Activated T-cell treated with anti-CD3 and anti-CD28 coated beads, Interleukin-2, amount 50 U/mL, for 72 hours (primary cell): ENCODE data around the gene SLC25A43. TPM values are rescaled to one million over a fixed set of nuclear protein-coding genes. Genes with fewer than 3 reads are reported as not detected.
"Not testable (repeated sequence)": the region's sequence is repeated elsewhere in the genome, so short reads cannot be mapped to it uniquely, and the experiment has no call there.

Experiments used
- ATAC-seq, 2 donors: fragments of 150-1000 bp; cut with Tn5 transposase; replicated peaks in 1 of 2; 2 replicates each; pipeline ENCODE4 v1.10.0; 2021; ENCODE audit warnings: moderate library complexity in 2 of 2, mild to moderate bottlenecking in 1 of 2
- DNase-seq, 2 donors: peaks; one replicate each; pipeline ENCODE4 v3.0.0; 2021 to 2022; ENCODE audit warnings: mixed read lengths in 1 of 2
- H3K27ac Mint-ChIP-seq: one replicate; pipeline ENCODE4 v1.8.0; 2022; ENCODE audit warnings: mild to moderate bottlenecking, moderate library complexity, mixed read lengths
- H3K27me3 Mint-ChIP-seq: one replicate; pipeline ENCODE4 v1.8.0; 2022; ENCODE audit warnings: low read depth, mixed read lengths
- H3K36me3 Mint-ChIP-seq, 2 donors: one replicate each; pipeline ENCODE4 v1.8.0; 2022; ENCODE audit warnings: mixed read lengths in 2 of 2, mild to moderate bottlenecking in 1 of 2; ENCODE audit not compliant: insufficient read depth in 2 of 2
- H3K4me1 Mint-ChIP-seq: one replicate; pipeline ENCODE4 v1.8.0; 2022; ENCODE audit warnings: low read depth, mixed read lengths
- H3K4me3 Mint-ChIP-seq, 2 donors: one replicate each; pipeline ENCODE4 v1.8.0; 2022; ENCODE audit warnings: mild to moderate bottlenecking in 2 of 2, mixed read lengths in 2 of 2, moderate library complexity in 2 of 2
- H3K9me3 Mint-ChIP-seq, 2 donors: one replicate each; pipeline ENCODE4 v1.8.0; 2022; ENCODE audit warnings: mixed read lengths in 2 of 2
- total RNA-seq, 2 donors: library from RNA; stranded (reverse); gene quantifications; one replicate each; pipeline ENCODE4 v1.2.3, GENCODE V29; 2022

Gene SLC25A43
- total RNA-seq, 2 donors from 2014 or later, result 8.9 to 9.8 TPM

GRCh38 chrX:119417842-119418241 is 18.7 kb downstream of the SLC25A43 start:
- H3K9me3 Mint-ChIP-seq, result no peaks in the 10 kb centered on the region
- H3K4me1 Mint-ChIP-seq, result no peaks in the 10 kb centered on the region
- no peak overlapping the region for H3K4me3 Mint-ChIP-seq

GRCh38 chrX:119419146-119419545 is 20.0 kb downstream of the SLC25A43 start:
- Mint-ChIP-seq H3K4me3 (no peak overlapping the region), H3K36me3 (no peaks in the 10 kb centered on the region), H3K27me3 (peaks cover 5% of the 10 kb centered on the region), H3K27ac (no peak overlapping the region), H3K4me1 (no peaks in the 10 kb centered on the region), H3K9me3 (no peaks in the 10 kb centered on the region)
- DNase-seq, result no peak
- no peak for ATAC-seq

More at GRCh38 chrX:119417842-119418241, 18.7 kb downstream of the SLC25A43 start:
- H3K27ac Mint-ChIP-seq, result no peak overlapping the region
- H3K27me3 Mint-ChIP-seq, result peaks cover 5% of the 10 kb centered on the region
- DNase-seq, result no peak
- no peak for ATAC-seq
- H3K36me3 Mint-ChIP-seq, result no peaks in the 10 kb centered on the region

- Mint-ChIP-seq H3K4me3 (no peak overlapping the region), H3K27ac (no peak overlapping the region)
Measured at GRCh38 chrX:119419898-119420297, 20.8 kb downstream of the SLC25A43 start.

GRCh38 chrX:119421016-119421705 is 22.0 kb downstream of the SLC25A43 start:
- ATAC-seq (no peak), DNase-seq (no peak)
- H3K27ac Mint-ChIP-seq, result no peak overlapping the region
- no peaks in the 10 kb centered on the region for H3K4me1 Mint-ChIP-seq
- peaks cover 5% of the 10 kb centered on the region for H3K27me3 Mint-ChIP-seq
- H3K9me3 Mint-ChIP-seq, result no peaks in the 10 kb centered on the region
- no peaks in the 10 kb centered on the region for H3K36me3 Mint-ChIP-seq
- no peak overlapping the region for H3K4me3 Mint-ChIP-seq

More at GRCh38 chrX:119419898-119420297, 20.8 kb downstream of the SLC25A43 start:
- peaks cover 5% of the 10 kb centered on the region for H3K27me3 Mint-ChIP-seq
- DNase-seq (no peak), ATAC-seq (no peak)
- H3K4me1 Mint-ChIP-seq, result no peaks in the 10 kb centered on the region
- H3K36me3 Mint-ChIP-seq, result no peaks in the 10 kb centered on the region
- no peaks in the 10 kb centered on the region for H3K9me3 Mint-ChIP-seq

GRCh38 chrX:119423631-119424030 is 24.5 kb downstream of the SLC25A43 start:
- H3K36me3 Mint-ChIP-seq, result no peaks in the 10 kb centered on the region
- no peaks in the 10 kb centered on the region for H3K9me3 Mint-ChIP-seq
- no peak for DNase-seq
- H3K4me3 Mint-ChIP-seq, result no peak overlapping the region
- no peak for ATAC-seq
- peaks cover 1% of the 10 kb centered on the region for H3K27me3 Mint-ChIP-seq
- peaks cover 8% of the 10 kb centered on the region for H3K4me1 Mint-ChIP-seq
- no peak overlapping the region for H3K27ac Mint-ChIP-seq

- Mint-ChIP-seq H3K36me3 (no peaks in the 10 kb centered on the region), H3K9me3 (no peaks in the 10 kb centered on the region), H3K27me3 (peaks cover 5% of the 10 kb centered on the region), H3K4me1 (peaks cover 8% of the 10 kb centered on the region), H3K4me3 (no peak overlapping the region), H3K27ac (no peak overlapping the region)
- no peak for ATAC-seq
- DNase-seq, result no peak
Measured at GRCh38 chrX:119424999-119425398, 25.9 kb downstream of the SLC25A43 start.

GRCh38 chrX:119427024-119427794 is 28.1 kb downstream of the SLC25A43 start:
- Mint-ChIP-seq H3K36me3 (no peaks in the 10 kb centered on the region), H3K9me3 (no peaks in the 10 kb centered on the region), H3K27me3 (peaks cover 5% of the 10 kb centered on the region), H3K4me1 (peaks cover 8% of the 10 kb centered on the region), H3K4me3 (no peak overlapping the region), H3K27ac (no peak overlapping the region)
- ATAC-seq, result no peak
- DNase-seq, result no peak

- no peak for DNase-seq
- Mint-ChIP-seq H3K4me3 (no peak overlapping the region), H3K9me3 (no peaks in the 10 kb centered on the region), H3K27ac (peak overlapping the region; percentile 80), H3K4me1 (peaks cover 8% of the 10 kb centered on the region), H3K36me3 (no peaks in the 10 kb centered on the region), H3K27me3 (peaks cover 5% of the 10 kb centered on the region)
- no peak for ATAC-seq
Measured at GRCh38 chrX:119427795-119428185, 28.7 kb downstream of the SLC25A43 start.

- no peaks in the 10 kb centered on the region for H3K36me3 Mint-ChIP-seq
Measured at GRCh38 chrX:119429471-119429870, 30.3 kb downstream of the SLC25A43 start.

GRCh38 chrX:119441295-119441694 is 42.2 kb downstream of the SLC25A43 start:
- H3K27ac Mint-ChIP-seq, H3K9me3 Mint-ChIP-seq: not testable (repeated sequence)

More at GRCh38 chrX:119429471-119429870, 30.3 kb downstream of the SLC25A43 start:
- Mint-ChIP-seq H3K9me3 (no peaks in the 10 kb centered on the region), H3K27me3 (peaks cover 5% of the 10 kb centered on the region), H3K4me3 (no peak overlapping the region), H3K4me1 (peaks cover 8% of the 10 kb centered on the region), H3K27ac (no peak overlapping the region)
- DNase-seq (no peak), ATAC-seq (no peak)

GRCh38 chrX:119442286-119442685 is 43.1 kb downstream of the SLC25A43 start:
- H3K9me3 Mint-ChIP-seq, result no peaks in the 10 kb centered on the region
- no peaks in the 10 kb centered on the region for H3K36me3 Mint-ChIP-seq
- peaks cover 7% of the 10 kb centered on the region for H3K27me3 Mint-ChIP-seq
- ATAC-seq (no peak), DNase-seq (no peak)
- H3K4me3 Mint-ChIP-seq, result no peak overlapping the region
- no peak overlapping the region for H3K27ac Mint-ChIP-seq
- H3K4me1 Mint-ChIP-seq, result no peaks in the 10 kb centered on the region

More at GRCh38 chrX:119441295-119441694, 42.2 kb downstream of the SLC25A43 start:
- not testable (repeated sequence) for H3K4me3 Mint-ChIP-seq, DNase-seq, H3K36me3 Mint-ChIP-seq, H3K4me1 Mint-ChIP-seq, ATAC-seq, H3K27me3 Mint-ChIP-seq

- H3K36me3 Mint-ChIP-seq, result peaks cover 0 to 1% of the 10 kb centered on the region in 2 donors
- no peak overlapping the region for H3K4me3 Mint-ChIP-seq
- DNase-seq, result no peak
- peaks cover 18% of the 10 kb centered on the region for H3K27me3 Mint-ChIP-seq
- H3K4me1 Mint-ChIP-seq, result no peaks in the 10 kb centered on the region
- no peak overlapping the region for H3K27ac Mint-ChIP-seq
- ATAC-seq, result no peak
- H3K9me3 Mint-ChIP-seq, result no peaks in the 10 kb centered on the region
Measured at GRCh38 chrX:119453202-119453601, 54.1 kb downstream of the SLC25A43 start.

- no peak for ATAC-seq
- no peak for DNase-seq
- Mint-ChIP-seq H3K27me3 (peaks cover 14% of the 10 kb centered on the region), H3K36me3 (peaks cover 0 to 1% of the 10 kb centered on the region in 2 donors), H3K4me1 (no peaks in the 10 kb centered on the region), H3K4me3 (no peak overlapping the region), H3K27ac (no peak overlapping the region), H3K9me3 (no peaks in the 10 kb centered on the region)
Measured at GRCh38 chrX:119455264-119455663, 56.1 kb downstream of the SLC25A43 start.
